ENCODE results near the gene SLC25A11. TPM values are rescaled to one million over a fixed set of nuclear protein-coding genes. Genes with fewer than 3 reads are reported as not detected.
A peak's percentile ranks its signal among the peaks of the same experiment; 100 is the strongest.

Gene SLC25A11
- total and polyA plus RNA-seq, 4 donors: 34.8 to 72.1 (median 54.2) TPM

DNA sequence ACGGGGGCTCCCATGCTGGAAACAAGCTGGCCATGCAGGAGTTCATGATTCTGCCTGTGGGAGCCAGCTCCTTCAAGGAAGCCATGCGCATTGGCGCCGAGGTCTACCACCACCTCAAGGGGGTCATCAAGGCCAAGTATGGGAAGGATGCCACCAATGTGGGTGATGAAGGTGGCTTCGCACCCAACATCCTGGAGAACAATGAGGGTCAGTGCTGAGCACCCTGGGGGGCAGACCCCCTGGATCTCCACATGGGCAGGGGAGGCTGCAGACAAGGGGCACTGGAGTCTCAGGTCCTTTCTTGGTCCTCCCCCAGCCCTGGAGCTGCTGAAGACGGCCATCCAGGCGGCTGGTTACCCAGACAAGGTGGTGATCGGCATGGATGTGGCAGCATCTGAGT is 15.2 kb upstream of the SLC25A11 start:
- DNase-seq: no peak
- no peak for ATAC-seq (ENCODE audit: insufficient read depth, low FRiP score)
- Histone ChIP-seq H3K9ac (ENCODE audit: insufficient read depth in 1 of 2, low read length in 2 of 2) (no peak overlapping the region), H3K27me3 (ENCODE audit: control insufficient read depth in 3 of 3, insufficient read depth in 3 of 3, low read length in 2 of 3) (no peaks in the 10 kb centered on the region), H3K4me1 (ENCODE audit: control insufficient read depth in 5 of 5, insufficient read depth in 5 of 5, low read length in 5 of 5) (peaks cover 0 to 20% (median 6%) of the 10 kb centered on the region in 5 donors), H3K36me3 (ENCODE audit: control insufficient read depth in 4 of 4, insufficient read depth in 4 of 4, low read length in 4 of 4) (peaks cover 3 to 12% (median 5%) of the 10 kb centered on the region in 4 donors), H3K9me3 (ENCODE audit: control insufficient read depth in 4 of 4, insufficient read depth in 3 of 4, low read length in 3 of 4) (no peaks in the 10 kb centered on the region), H3K27ac (ENCODE audit: low read depth in 1 of 2, low read length in 1 of 2) (no peak overlapping the region), H3K4me3 (no peak overlapping the region)
- 97% methylated on average over 8 of the region's 8 CpGs for WGBS, 2 donors
- TF ChIP-seq, protein P1, sequence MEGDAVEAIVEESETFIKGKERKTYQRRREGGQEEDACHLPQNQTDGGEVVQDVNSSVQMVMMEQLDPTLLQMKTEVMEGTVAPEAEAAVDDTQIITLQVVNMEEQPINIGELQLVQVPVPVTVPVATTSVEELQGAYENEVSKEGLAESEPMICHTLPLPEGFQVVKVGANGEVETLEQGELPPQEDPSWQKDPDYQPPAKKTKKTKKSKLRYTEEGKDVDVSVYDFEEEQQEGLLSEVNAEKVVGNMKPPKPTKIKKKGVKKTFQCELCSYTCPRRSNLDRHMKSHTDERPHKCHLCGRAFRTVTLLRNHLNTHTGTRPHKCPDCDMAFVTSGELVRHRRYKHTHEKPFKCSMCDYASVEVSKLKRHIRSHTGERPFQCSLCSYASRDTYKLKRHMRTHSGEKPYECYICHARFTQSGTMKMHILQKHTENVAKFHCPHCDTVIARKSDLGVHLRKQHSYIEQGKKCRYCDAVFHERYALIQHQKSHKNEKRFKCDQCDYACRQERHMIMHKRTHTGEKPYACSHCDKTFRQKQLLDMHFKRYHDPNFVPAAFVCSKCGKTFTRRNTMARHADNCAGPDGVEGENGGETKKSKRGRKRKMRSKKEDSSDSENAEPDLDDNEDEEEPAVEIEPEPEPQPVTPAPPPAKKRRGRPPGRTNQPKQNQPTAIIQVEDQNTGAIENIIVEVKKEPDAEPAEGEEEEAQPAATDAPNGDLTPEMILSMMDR (IDR thresholded peaks at IDR 0.05; ENCODE audit: control extremely low read depth, extremely low read depth): no peak

DNA sequence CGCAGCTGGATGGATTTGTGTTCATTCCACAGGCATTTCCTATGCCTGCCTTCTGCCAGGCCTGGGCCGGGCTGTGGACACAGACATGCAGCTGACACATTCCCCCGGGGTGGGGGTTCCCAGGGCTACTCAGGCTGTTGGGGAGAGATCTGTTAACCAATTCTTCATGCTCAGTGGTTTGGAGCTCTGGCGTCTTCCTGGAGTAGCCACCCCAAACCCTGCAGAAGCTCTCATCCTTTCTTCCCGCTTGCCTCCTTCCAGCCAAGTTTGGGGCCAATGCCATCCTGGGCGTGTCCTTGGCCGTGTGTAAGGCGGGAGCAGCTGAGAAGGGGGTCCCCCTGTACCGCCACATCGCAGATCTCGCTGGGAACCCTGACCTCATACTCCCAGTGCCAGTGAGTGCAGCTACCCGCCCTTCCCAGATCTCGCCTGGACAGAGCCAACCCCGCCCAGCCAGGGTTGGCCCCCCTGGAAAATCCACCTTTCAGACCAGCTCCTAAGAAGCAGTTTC is 13.7 kb upstream of the SLC25A11 start:
- TF ChIP-seq, protein P1 (IDR thresholded peaks at IDR 0.05; ENCODE audit: control extremely low read depth, extremely low read depth): no peak
- peak overlapping the region in 1 of 2 donors; percentile 0 for H3K27ac ChIP-seq (ENCODE audit: low read depth in 1 of 2, low read length in 1 of 2)
- H3K4me1 ChIP-seq (ENCODE audit: control insufficient read depth in 5 of 5, insufficient read depth in 5 of 5, low read length in 5 of 5): peaks cover 0 to 20% (median 6%) of the 10 kb centered on the region in 5 donors

DNA sequence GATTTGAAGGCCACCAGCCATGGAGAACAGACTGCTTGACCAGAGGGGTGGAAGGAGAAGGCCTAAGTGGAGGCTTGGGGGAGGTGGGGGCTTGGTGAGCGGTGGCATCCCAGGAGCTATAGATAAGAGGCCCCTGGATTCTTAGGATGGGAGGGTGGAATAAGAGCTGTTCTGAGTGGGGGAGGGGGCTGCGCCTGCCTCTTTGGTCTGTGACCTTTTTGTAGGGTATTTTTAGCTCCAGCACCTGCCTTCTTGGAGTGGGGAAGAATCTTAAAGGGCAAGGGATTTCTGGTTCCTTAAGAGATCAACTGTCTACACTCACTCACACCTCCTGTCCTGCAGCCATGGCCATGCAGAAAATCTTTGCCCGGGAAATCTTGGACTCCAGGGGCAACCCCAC is 11.6 kb upstream of the SLC25A11 start:
- Histone ChIP-seq H3K4me1 (ENCODE audit: control insufficient read depth in 5 of 5, insufficient read depth in 5 of 5, low read length in 5 of 5) (peaks cover 0 to 24% (median 8%) of the 10 kb centered on the region in 5 donors), H3K27ac (ENCODE audit: low read depth in 1 of 2, low read length in 1 of 2) (peak overlapping the region in 1 of 2 donors; percentile 98), H3K4me3 (no peak overlapping the region), H3K27me3 (ENCODE audit: control insufficient read depth in 3 of 3, insufficient read depth in 3 of 3, low read length in 2 of 3) (no peaks in the 10 kb centered on the region), H3K9ac (ENCODE audit: insufficient read depth in 1 of 2, low read length in 2 of 2) (no peak overlapping the region), H3K36me3 (ENCODE audit: control insufficient read depth in 4 of 4, insufficient read depth in 4 of 4, low read length in 4 of 4) (peaks cover 0 to 4% (median 2%) of the 10 kb centered on the region in 4 donors), H3K9me3 (ENCODE audit: control insufficient read depth in 4 of 4, insufficient read depth in 3 of 4, low read length in 3 of 4) (no peaks in the 10 kb centered on the region)
- 82 to 86% methylated on average over 3 of the region's 3 CpGs for WGBS, 2 donors
- TF ChIP-seq, protein P1 (IDR thresholded peaks at IDR 0.05; ENCODE audit: control extremely low read depth, extremely low read depth): no peak
- no peak for DNase-seq
- ATAC-seq (ENCODE audit: insufficient read depth, low FRiP score): no peak

More for the DNA sequence above, 13.7 kb upstream of the SLC25A11 start:
- Histone ChIP-seq H3K9me3 (ENCODE audit: control insufficient read depth in 4 of 4, insufficient read depth in 3 of 4, low read length in 3 of 4) (no peaks in the 10 kb centered on the region), H3K9ac (ENCODE audit: insufficient read depth in 1 of 2, low read length in 2 of 2) (no peak overlapping the region), H3K27me3 (ENCODE audit: control insufficient read depth in 3 of 3, insufficient read depth in 3 of 3, low read length in 2 of 3) (no peaks in the 10 kb centered on the region), H3K36me3 (ENCODE audit: control insufficient read depth in 4 of 4, insufficient read depth in 4 of 4, low read length in 4 of 4) (peaks cover 0 to 2% (median 0%) of the 10 kb centered on the region in 4 donors), H3K4me3 (no peak overlapping the region)
- WGBS, 2 donors: 77 to 85% methylated on average over 14 of the region's 14 CpGs
- DNase-seq (no peak), ATAC-seq (ENCODE audit: insufficient read depth, low FRiP score) (no peak)

All from lung (tissue), 12 donors.